WTC11 (cell line): ENCODE results near the gene NKAIN2.

Experiments used
- CREB1 ChIP-seq: sonication (generic); formaldehyde crosslinking; IDR thresholded peaks from 2 replicates; pipeline ENCODE4 v1.8.0; 2023; ENCODE audit warnings: mild to moderate bottlenecking, missing genetic modification reagents
- FOXJ3 ChIP-seq: sonication (generic); formaldehyde crosslinking; IDR thresholded peaks from 2 replicates; pipeline ENCODE4 v1.9.0; 2021; ENCODE audit warnings: missing genetic modification reagents, mild to moderate bottlenecking, borderline replicate concordance
- JUN ChIP-seq: sonication (generic); formaldehyde crosslinking; IDR thresholded peaks from 2 replicates; pipeline ENCODE4 v1.8.0; 2023; ENCODE audit warnings: mild to moderate bottlenecking, missing genetic modification reagents
- MLX ChIP-seq: sonication (generic); formaldehyde crosslinking; IDR thresholded peaks from 2 replicates; pipeline ENCODE4 v1.8.1; 2023; ENCODE audit warnings: mild to moderate bottlenecking, missing genetic modification reagents, moderate library complexity
- NR1H2 ChIP-seq: sonication (generic); formaldehyde crosslinking; IDR thresholded peaks from 2 replicates; pipeline ENCODE4 v1.9.0; 2021; ENCODE audit warnings: mild to moderate bottlenecking, moderate library complexity, missing genetic modification reagents
- NR2C2 ChIP-seq: sonication (generic); formaldehyde crosslinking; IDR thresholded peaks from 2 replicates; pipeline ENCODE4 v1.8.0; 2022; ENCODE audit warnings: mild to moderate bottlenecking, missing genetic modification reagents
- OVOL2 ChIP-seq: fragments of 250-450 bp; sonication (Bioruptor Pico); IDR thresholded peaks from 2 replicates; pipeline ENCODE4 v1.9.0; 2021; ENCODE audit warnings: mild to moderate bottlenecking, borderline replicate concordance
- SMAD4 ChIP-seq: sonication (generic); formaldehyde crosslinking; IDR thresholded peaks from 2 replicates; pipeline ENCODE4 v1.8.0; 2022; ENCODE audit warnings: mild to moderate bottlenecking, missing genetic modification reagents
- SP1 ChIP-seq: sonication (generic); formaldehyde crosslinking; conservative IDR thresholded peaks from 2 replicates; pipeline ENCODE4 v1.8.1; 2022; ENCODE audit warnings: missing genetic modification reagents
- ZNF138 ChIP-seq: sonication (generic); formaldehyde crosslinking; conservative IDR thresholded peaks from 2 replicates; pipeline ENCODE4 v1.8.1; 2022; ENCODE audit warnings: mild to moderate bottlenecking, moderate library complexity, missing genetic modification reagents
- ZNF281 ChIP-seq: sonication (generic); formaldehyde crosslinking; IDR thresholded peaks from 2 replicates; pipeline ENCODE4 v1.8.0; 2023; ENCODE audit warnings: mild to moderate bottlenecking, missing genetic modification reagents
- TF ChIP-seq, protein P1 (sequence below): fragments of 200-600 bp; IDR thresholded peaks from 2 replicates; pipeline ENCODE4 v1.8.0; 2022; ENCODE audit warnings: antibody characterized with exemption
- TF ChIP-seq, protein P2 (sequence below): sonication (generic); formaldehyde crosslinking; conservative IDR thresholded peaks from 2 replicates; pipeline ENCODE4 v1.8.1; 2023; ENCODE audit warnings: mild to moderate bottlenecking, low read depth, missing genetic modification reagents, moderate library complexity
- TF ChIP-seq, protein P3 (sequence below): sonication (generic); formaldehyde crosslinking; IDR thresholded peaks from 2 replicates; pipeline ENCODE4 v1.8.0; 2022; ENCODE audit warnings: mild to moderate bottlenecking, missing genetic modification reagents

GRCh38 chr6:124008000-124008987 lies 204.6 kb downstream of the NKAIN2 start:
- TF ChIP-seq, protein P1, sequence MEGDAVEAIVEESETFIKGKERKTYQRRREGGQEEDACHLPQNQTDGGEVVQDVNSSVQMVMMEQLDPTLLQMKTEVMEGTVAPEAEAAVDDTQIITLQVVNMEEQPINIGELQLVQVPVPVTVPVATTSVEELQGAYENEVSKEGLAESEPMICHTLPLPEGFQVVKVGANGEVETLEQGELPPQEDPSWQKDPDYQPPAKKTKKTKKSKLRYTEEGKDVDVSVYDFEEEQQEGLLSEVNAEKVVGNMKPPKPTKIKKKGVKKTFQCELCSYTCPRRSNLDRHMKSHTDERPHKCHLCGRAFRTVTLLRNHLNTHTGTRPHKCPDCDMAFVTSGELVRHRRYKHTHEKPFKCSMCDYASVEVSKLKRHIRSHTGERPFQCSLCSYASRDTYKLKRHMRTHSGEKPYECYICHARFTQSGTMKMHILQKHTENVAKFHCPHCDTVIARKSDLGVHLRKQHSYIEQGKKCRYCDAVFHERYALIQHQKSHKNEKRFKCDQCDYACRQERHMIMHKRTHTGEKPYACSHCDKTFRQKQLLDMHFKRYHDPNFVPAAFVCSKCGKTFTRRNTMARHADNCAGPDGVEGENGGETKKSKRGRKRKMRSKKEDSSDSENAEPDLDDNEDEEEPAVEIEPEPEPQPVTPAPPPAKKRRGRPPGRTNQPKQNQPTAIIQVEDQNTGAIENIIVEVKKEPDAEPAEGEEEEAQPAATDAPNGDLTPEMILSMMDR: no peak
- no peak for TF ChIP-seq JUN (CRISPR knock-in tag)
- no peak for TF ChIP-seq SMAD4 (CRISPR knock-in tag)
- no peak for TF ChIP-seq MLX (CRISPR knock-in tag)
- no peak for TF ChIP-seq CREB1 (CRISPR knock-in tag)
- TF ChIP-seq OVOL2 (CRISPR knock-in tag): no peak
- no peak for TF ChIP-seq ZNF281 (CRISPR knock-in tag)
- no peak for TF ChIP-seq NR2C2 (CRISPR knock-in tag)
- no peak for TF ChIP-seq ZNF138 (CRISPR knock-in tag)
- TF ChIP-seq, protein P2, sequence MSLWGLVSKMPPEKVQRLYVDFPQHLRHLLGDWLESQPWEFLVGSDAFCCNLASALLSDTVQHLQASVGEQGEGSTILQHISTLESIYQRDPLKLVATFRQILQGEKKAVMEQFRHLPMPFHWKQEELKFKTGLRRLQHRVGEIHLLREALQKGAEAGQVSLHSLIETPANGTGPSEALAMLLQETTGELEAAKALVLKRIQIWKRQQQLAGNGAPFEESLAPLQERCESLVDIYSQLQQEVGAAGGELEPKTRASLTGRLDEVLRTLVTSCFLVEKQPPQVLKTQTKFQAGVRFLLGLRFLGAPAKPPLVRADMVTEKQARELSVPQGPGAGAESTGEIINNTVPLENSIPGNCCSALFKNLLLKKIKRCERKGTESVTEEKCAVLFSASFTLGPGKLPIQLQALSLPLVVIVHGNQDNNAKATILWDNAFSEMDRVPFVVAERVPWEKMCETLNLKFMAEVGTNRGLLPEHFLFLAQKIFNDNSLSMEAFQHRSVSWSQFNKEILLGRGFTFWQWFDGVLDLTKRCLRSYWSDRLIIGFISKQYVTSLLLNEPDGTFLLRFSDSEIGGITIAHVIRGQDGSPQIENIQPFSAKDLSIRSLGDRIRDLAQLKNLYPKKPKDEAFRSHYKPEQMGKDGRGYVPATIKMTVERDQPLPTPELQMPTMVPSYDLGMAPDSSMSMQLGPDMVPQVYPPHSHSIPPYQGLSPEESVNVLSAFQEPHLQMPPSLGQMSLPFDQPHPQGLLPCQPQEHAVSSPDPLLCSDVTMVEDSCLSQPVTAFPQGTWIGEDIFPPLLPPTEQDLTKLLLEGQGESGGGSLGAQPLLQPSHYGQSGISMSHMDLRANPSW: no peak
- no peak for TF ChIP-seq FOXJ3 (CRISPR knock-in tag)
- no peak for TF ChIP-seq SP1 (CRISPR knock-in tag)
- TF ChIP-seq, protein P3, sequence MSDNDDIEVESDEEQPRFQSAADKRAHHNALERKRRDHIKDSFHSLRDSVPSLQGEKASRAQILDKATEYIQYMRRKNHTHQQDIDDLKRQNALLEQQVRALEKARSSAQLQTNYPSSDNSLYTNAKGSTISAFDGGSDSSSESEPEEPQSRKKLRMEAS: no peak
- TF ChIP-seq NR1H2 (CRISPR knock-in tag): no peak
